Measurements from ENCODE around the gene MN1.

DNA sequence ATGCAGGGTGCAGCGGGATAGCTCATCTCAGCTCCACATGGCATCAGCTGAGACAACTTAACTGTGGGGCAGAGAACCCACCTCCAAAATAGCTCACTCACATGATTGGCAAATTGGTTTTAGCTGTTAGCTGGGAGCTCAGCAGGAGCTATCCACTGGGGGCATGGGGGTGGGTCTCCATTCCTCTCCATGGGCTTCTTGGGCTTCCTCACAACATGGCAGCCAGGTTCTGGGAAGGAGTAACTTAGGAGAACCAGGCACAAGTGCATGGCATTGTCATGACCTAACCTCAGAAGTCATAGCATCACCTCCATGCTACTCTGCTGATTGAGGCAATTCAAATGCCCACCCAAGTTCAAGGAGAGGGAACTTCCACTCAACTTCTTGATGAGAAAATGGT lies 85.5 kb downstream of the MN1 start:
- TF ChIP-seq TAF1 (IDR thresholded peaks at IDR 0.05; ENCODE audit: low read depth, low read length), result no peak
- TF ChIP-seq POLR2AphosphoS5 (IDR thresholded peaks at IDR 0.05; ENCODE audit: low read depth, low read length), result no peak
